Measurements from ENCODE around the gene HTT.

HTT gene

GRCh38 chr4:3252831-3253641 is 178.6 kb downstream of the HTT start:
- no peak for DNase-seq (ENCODE audit: low read depth in 2 of 2)
- TF ChIP-seq CTCF (IDR thresholded peaks at IDR 0.05; ENCODE audit: low read depth, low read length) = no peak

GRCh38 chr4:3253808-3254207 is 179.3 kb downstream of the HTT start:
- no peak for DNase-seq (ENCODE audit: low read depth in 2 of 2)
- H3K4me3 ChIP-seq (replicated peaks in 1 of 2; ENCODE audit: low read depth in 2 of 2, low read length in 2 of 2) = no peak overlapping the region
- TF ChIP-seq CTCF (IDR thresholded peaks at IDR 0.05; ENCODE audit: low read depth, low read length) = no peak

More at GRCh38 chr4:3252831-3253641, 178.6 kb downstream of the HTT start:
- H3K4me3 ChIP-seq (replicated peaks in 1 of 2; ENCODE audit: low read depth in 2 of 2, low read length in 2 of 2) = no peak overlapping the region

GRCh38 chr4:3254302-3255131 is 180.0 kb downstream of the HTT start:
- no peak overlapping the region for H3K4me3 ChIP-seq (replicated peaks in 1 of 2; ENCODE audit: low read depth in 2 of 2, low read length in 2 of 2)
- TF ChIP-seq CTCF (IDR thresholded peaks at IDR 0.05; ENCODE audit: low read depth, low read length) = no peak
- no peak for DNase-seq (ENCODE audit: low read depth in 2 of 2)

GRCh38 chr4:3255611-3256186 is 181.2 kb downstream of the HTT start:
- no peak for DNase-seq (ENCODE audit: low read depth in 2 of 2)

GRCh38 chr4:3256230-3257102 is 182.0 kb downstream of the HTT start:
- no peak overlapping the region for H3K4me3 ChIP-seq (replicated peaks in 1 of 2; ENCODE audit: low read depth in 2 of 2, low read length in 2 of 2)
- TF ChIP-seq CTCF (IDR thresholded peaks at IDR 0.05; ENCODE audit: low read depth, low read length) = no peak
- DNase-seq (ENCODE audit: low read depth in 2 of 2) = no peak

More at GRCh38 chr4:3255611-3256186, 181.2 kb downstream of the HTT start:
- H3K4me3 ChIP-seq (replicated peaks in 1 of 2; ENCODE audit: low read depth in 2 of 2, low read length in 2 of 2) = no peak overlapping the region
- TF ChIP-seq CTCF (IDR thresholded peaks at IDR 0.05; ENCODE audit: low read depth, low read length) = no peak

- no peak for TF ChIP-seq CTCF (IDR thresholded peaks at IDR 0.05; ENCODE audit: low read depth, low read length)
Observed at GRCh38 chr4:3257103-3257555, 182.6 kb downstream of the HTT start.

More at GRCh38 chr4:3257103-3257555, 182.6 kb downstream of the HTT start:
- H3K4me3 ChIP-seq (replicated peaks in 1 of 2; ENCODE audit: low read depth in 2 of 2, low read length in 2 of 2) = no peak overlapping the region
- no peak for DNase-seq (ENCODE audit: low read depth in 2 of 2)
